Testis (tissue), 3 donors: ENCODE measurements around the gene TMEM141. TPM values are rescaled to one million over a fixed set of nuclear protein-coding genes. Genes with fewer than 3 reads are reported as not detected.

Experiments used
- DNase-seq: peaks from one replicate; pipeline ENCODE4 v3.0.0-alpha.2; 2019
- H3K27ac ChIP-seq, 2 donors: fragments of 200-600 bp; sonication (generic); one replicate each; pipeline ENCODE4 v1.5.1; 2019
- H3K27me3 ChIP-seq: fragments of 200-600 bp; sonication (generic); one replicate; pipeline ENCODE4 v1.5.1; 2019
- H3K36me3 ChIP-seq: fragments of 200-600 bp; sonication (generic); one replicate; pipeline ENCODE4 v1.5.1; 2017; ENCODE audit warnings: low read depth; ENCODE audit errors: missing control alignments
- H3K4me1 ChIP-seq: fragments of 200-600 bp; sonication (generic); one replicate; pipeline ENCODE4 v1.5.1; 2019
- H3K4me3 ChIP-seq, 2 donors: fragments of 200-600 bp; sonication (generic); one replicate each; pipeline ENCODE4 v1.5.1; 2017 to 2019
- H3K9me3 ChIP-seq: fragments of 200-600 bp; sonication (generic); one replicate; pipeline ENCODE4 v1.5.1; 2017
- POLR2A ChIP-seq: fragments of 450-650 bp; IDR thresholded peaks from one replicate; pipeline ENCODE4 v1.6.1; 2017; ENCODE audit warnings: antibody characterized with exemption, mild to moderate bottlenecking, moderate library complexity
- WGBS, 2 donors: methylation state at CpG; one replicate each; pipeline ENCODE4 v1.1.5; 2018; 5-methylcytosine and 5-hydroxymethylcytosine counted together
- intact Hi-C: fragments of 100-400 bp; cut with DNase I; formaldehyde crosslinking; loops from one replicate; pipeline ENCODE4 v1.15.1; 2023; ENCODE audit warnings: low total_unique reads
- polyA plus RNA-seq: library from polyadenylated mRNA; stranded (reverse); fragments of 350-450 nt; fragmentation: Illumina TruSeq; extraction: RNeasy Lipid Tissue Mini Kit (QIAGEN cat#74804); gene quantifications from one replicate; pipeline ENCODE4 v1.2.3, GENCODE V29; 2014; ENCODE audit warnings: low read depth, low replicate concordance; ENCODE audit not compliant: insufficient read depth
- total RNA-seq, 2 donors: library from RNA; depleted of rRNA; stranded (reverse); fragments of >200 nt; gene quantifications; one replicate each; pipeline ENCODE4 v1.2.3, GENCODE V29; 2016
- TF ChIP-seq, protein P1 (sequence below), 3 experiments: fragments of 450-650 bp in 2 of 3; fragments of 200-600 bp in 1 of 3; sonication (generic) in 1 of 3; IDR thresholded peaks; one replicate each; pipeline ENCODE4 v1.5.1; 2016 to 2019; ENCODE audit warnings: antibody characterized with exemption in 3 of 3, mild to moderate bottlenecking in 2 of 3, moderate library complexity in 1 of 3

Gene TMEM141
- total and polyA plus RNA-seq, 3 donors from 2014 or later: 80.4 to 127 (median 108) TPM

GRCh38 chr9:136757751-136758140, 33.4 kb upstream of the TMEM141 start:
- Histone ChIP-seq H3K36me3 (no peaks in the 10 kb centered on the region), H3K4me3 (no peak overlapping the region), H3K27ac (no peak overlapping the region), H3K9me3 (no peaks in the 10 kb centered on the region), H3K4me1 (no peaks in the 10 kb centered on the region), H3K27me3 (no peaks in the 10 kb centered on the region)
- intact Hi-C loops: no loop called here
- 90 to 95% methylated on average over 6 to 20 of the region's 20 CpGs for WGBS, 2 donors
- no peak for DNase-seq
- TF ChIP-seq POLR2A: no peak
- TF ChIP-seq, protein P1, sequence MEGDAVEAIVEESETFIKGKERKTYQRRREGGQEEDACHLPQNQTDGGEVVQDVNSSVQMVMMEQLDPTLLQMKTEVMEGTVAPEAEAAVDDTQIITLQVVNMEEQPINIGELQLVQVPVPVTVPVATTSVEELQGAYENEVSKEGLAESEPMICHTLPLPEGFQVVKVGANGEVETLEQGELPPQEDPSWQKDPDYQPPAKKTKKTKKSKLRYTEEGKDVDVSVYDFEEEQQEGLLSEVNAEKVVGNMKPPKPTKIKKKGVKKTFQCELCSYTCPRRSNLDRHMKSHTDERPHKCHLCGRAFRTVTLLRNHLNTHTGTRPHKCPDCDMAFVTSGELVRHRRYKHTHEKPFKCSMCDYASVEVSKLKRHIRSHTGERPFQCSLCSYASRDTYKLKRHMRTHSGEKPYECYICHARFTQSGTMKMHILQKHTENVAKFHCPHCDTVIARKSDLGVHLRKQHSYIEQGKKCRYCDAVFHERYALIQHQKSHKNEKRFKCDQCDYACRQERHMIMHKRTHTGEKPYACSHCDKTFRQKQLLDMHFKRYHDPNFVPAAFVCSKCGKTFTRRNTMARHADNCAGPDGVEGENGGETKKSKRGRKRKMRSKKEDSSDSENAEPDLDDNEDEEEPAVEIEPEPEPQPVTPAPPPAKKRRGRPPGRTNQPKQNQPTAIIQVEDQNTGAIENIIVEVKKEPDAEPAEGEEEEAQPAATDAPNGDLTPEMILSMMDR (IDR thresholded peaks at IDR 0.05): no peak

- no peaks in the 10 kb centered on the region for H3K9me3 ChIP-seq
- H3K27ac ChIP-seq: no peak overlapping the region
- intact Hi-C loops: no loop called here
- TF ChIP-seq, protein P1 (IDR thresholded peaks at IDR 0.05): no peak
- no peak for TF ChIP-seq POLR2A
- WGBS, 2 donors: 80 to 81% methylated on average over 7 to 9 of the region's 9 CpGs
- DNase-seq: no peak
- H3K4me3 ChIP-seq: no peak overlapping the region
- no peaks in the 10 kb centered on the region for H3K27me3 ChIP-seq
- H3K36me3 ChIP-seq: no peaks in the 10 kb centered on the region
- no peaks in the 10 kb centered on the region for H3K4me1 ChIP-seq
Measured at GRCh38 chr9:136759001-136759400, 32.1 kb upstream of the TMEM141 start.

GRCh38 chr9:136759436-136760325, 31.5 kb upstream of the TMEM141 start:
- Histone ChIP-seq H3K27me3 (no peaks in the 10 kb centered on the region), H3K9me3 (no peaks in the 10 kb centered on the region), H3K36me3 (no peaks in the 10 kb centered on the region), H3K4me3 (no peak overlapping the region), H3K27ac (no peak overlapping the region), H3K4me1 (no peaks in the 10 kb centered on the region)
- 93 to 95% methylated on average over 15 to 26 of the region's 27 CpGs for WGBS, 2 donors
- DNase-seq: no peak
- no peak for TF ChIP-seq POLR2A
- TF ChIP-seq, protein P1 (IDR thresholded peaks at IDR 0.05): no peak
- intact Hi-C loops: no loop called here

DNA sequence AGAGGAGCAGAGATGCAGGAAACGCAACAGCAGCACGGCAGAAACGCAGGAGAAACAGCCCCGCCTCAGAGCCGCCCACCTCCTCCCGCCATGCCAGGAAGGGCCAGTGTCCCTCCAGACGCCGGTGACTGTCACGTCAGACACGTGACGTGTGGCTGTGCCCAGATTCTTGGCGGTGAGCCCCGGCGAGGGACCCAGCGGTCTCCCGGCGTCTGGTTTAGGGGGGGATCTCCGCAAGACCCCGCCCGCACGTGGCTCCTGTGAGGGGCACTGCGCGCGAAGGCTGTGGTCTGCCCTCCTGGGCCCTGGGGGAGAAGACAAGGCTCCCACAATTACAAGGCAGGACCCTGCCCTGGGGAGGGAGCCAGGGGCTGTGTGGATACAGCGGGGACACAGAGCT, 30.7 kb upstream of the TMEM141 start:
- 75 to 83% methylated on average over 10 to 25 of the region's 25 CpGs for WGBS, 2 donors
- intact Hi-C loops: no loop called here
- Histone ChIP-seq H3K27ac (no peak overlapping the region), H3K36me3 (no peaks in the 10 kb centered on the region), H3K27me3 (no peaks in the 10 kb centered on the region), H3K9me3 (no peaks in the 10 kb centered on the region), H3K4me3 (no peak overlapping the region), H3K4me1 (peaks cover 2% of the 10 kb centered on the region)
- DNase-seq: no peak
- no peak for TF ChIP-seq POLR2A
- TF ChIP-seq, protein P1 (IDR thresholded peaks at IDR 0.05): no peak
